Measurements from ENCODE around the gene GRM7.
A peak's percentile ranks its signal among the peaks of the same experiment; 100 is the strongest.

GRM7 gene

GRCh38 chr3:7271631-7272030 lies 410.7 kb downstream of the GRM7 start:
- H3K4me1 ChIP-seq (ENCODE audit: control extremely low read depth in 1 of 4, control insufficient read depth in 4 of 4, insufficient read depth in 4 of 4, low read length in 3 of 4): no peaks in the 10 kb centered on the region
- WGBS (ENCODE audit: insufficient coverage): 29% methylated on average over 3 of the region's 3 CpGs
- ChIA-PET POLR2A (no interaction called here), CTCF (no interaction called here)
- H3K9me3 ChIP-seq (ENCODE audit: control extremely low read depth in 1 of 5, control insufficient read depth in 4 of 5, insufficient read depth in 2 of 5, low read depth in 1 of 5, low read length in 4 of 5): peaks cover 0 to 2% (median 0%) of the 10 kb centered on the region in 5 experiments
- peak in 2 of 3 donors; percentile 13 to 44 for DNase-seq
- no peak overlapping the region for H3K27ac ChIP-seq (ENCODE audit: insufficient read depth in 1 of 2, low read depth in 1 of 2, low read length in 2 of 2, poor library complexity in 1 of 2, severe bottlenecking in 2 of 2)
- H3K36me3 ChIP-seq (ENCODE audit: control insufficient read depth in 4 of 4, insufficient read depth in 4 of 4, low read length in 3 of 4): no peaks in the 10 kb centered on the region
- H3K27me3 ChIP-seq (replicated peaks in 2 of 5; ENCODE audit: control insufficient read depth in 4 of 5, insufficient read depth in 5 of 5, low read length in 4 of 5): no peaks in the 10 kb centered on the region
- H3K4me3 ChIP-seq (ENCODE audit: control insufficient read depth in 1 of 7, extremely low read depth in 1 of 7, insufficient read depth in 4 of 7, low read depth in 2 of 7, low read length in 6 of 7): no peak overlapping the region

- H3K9me3 ChIP-seq (ENCODE audit: control extremely low read depth in 1 of 5, control insufficient read depth in 4 of 5, insufficient read depth in 2 of 5, low read depth in 1 of 5, low read length in 4 of 5): peaks cover 0 to 2% (median 0%) of the 10 kb centered on the region in 5 experiments
- H3K27ac ChIP-seq (ENCODE audit: insufficient read depth in 1 of 2, low read depth in 1 of 2, low read length in 2 of 2, poor library complexity in 1 of 2, severe bottlenecking in 2 of 2): no peak overlapping the region
- no peaks in the 10 kb centered on the region for H3K36me3 ChIP-seq (ENCODE audit: control insufficient read depth in 4 of 4, insufficient read depth in 4 of 4, low read length in 3 of 4)
- H3K27me3 ChIP-seq (replicated peaks in 2 of 5; ENCODE audit: control insufficient read depth in 4 of 5, insufficient read depth in 5 of 5, low read length in 4 of 5): no peaks in the 10 kb centered on the region
- H3K4me3 ChIP-seq (ENCODE audit: control insufficient read depth in 1 of 7, extremely low read depth in 1 of 7, insufficient read depth in 4 of 7, low read depth in 2 of 7, low read length in 6 of 7): no peak overlapping the region
- ChIA-PET POLR2A (no interaction called here), CTCF (no interaction called here)
- no CpG with 5 or more reads among the region's 1 CpG for WGBS (ENCODE audit: insufficient coverage)
- no peaks in the 10 kb centered on the region for H3K4me1 ChIP-seq (ENCODE audit: control extremely low read depth in 1 of 4, control insufficient read depth in 4 of 4, insufficient read depth in 4 of 4, low read length in 3 of 4)
- DNase-seq: no peak
Observed at GRCh38 chr3:7272203-7272602, 411.3 kb downstream of the GRM7 start.

GRCh38 chr3:7275396-7275795 lies 414.5 kb downstream of the GRM7 start:
- H3K9me3 ChIP-seq (ENCODE audit: control extremely low read depth in 1 of 5, control insufficient read depth in 4 of 5, insufficient read depth in 2 of 5, low read depth in 1 of 5, low read length in 4 of 5): no peaks in the 10 kb centered on the region
- no peaks in the 10 kb centered on the region for H3K36me3 ChIP-seq (ENCODE audit: control insufficient read depth in 4 of 4, insufficient read depth in 4 of 4, low read length in 3 of 4)
- H3K27ac ChIP-seq (ENCODE audit: insufficient read depth in 1 of 2, low read depth in 1 of 2, low read length in 2 of 2, poor library complexity in 1 of 2, severe bottlenecking in 2 of 2): no peak overlapping the region
- 100% methylated on average over 1 of the region's 2 CpGs for WGBS (ENCODE audit: insufficient coverage)
- H3K27me3 ChIP-seq (replicated peaks in 2 of 5; ENCODE audit: control insufficient read depth in 4 of 5, insufficient read depth in 5 of 5, low read length in 4 of 5): no peaks in the 10 kb centered on the region
- ChIA-PET CTCF (interaction anchor here (1.0 to 1.1 kb wide), 2 partner anchors 10 to 548 kb away, joined by 3 read pairs; no protein-coding TSS in a partner anchor), POLR2A (no interaction called here)
- DNase-seq: no peak
- no peaks in the 10 kb centered on the region for H3K4me1 ChIP-seq (ENCODE audit: control extremely low read depth in 1 of 4, control insufficient read depth in 4 of 4, insufficient read depth in 4 of 4, low read length in 3 of 4)
- H3K4me3 ChIP-seq (ENCODE audit: control insufficient read depth in 1 of 7, extremely low read depth in 1 of 7, insufficient read depth in 4 of 7, low read depth in 2 of 7, low read length in 6 of 7): no peak overlapping the region

GRCh38 chr3:7280318-7280717 lies 419.4 kb downstream of the GRM7 start:
- H3K36me3 ChIP-seq (ENCODE audit: control insufficient read depth in 4 of 4, insufficient read depth in 4 of 4, low read length in 3 of 4): no peaks in the 10 kb centered on the region
- H3K9me3 ChIP-seq (ENCODE audit: control extremely low read depth in 1 of 5, control insufficient read depth in 4 of 5, insufficient read depth in 2 of 5, low read depth in 1 of 5, low read length in 4 of 5): no peaks in the 10 kb centered on the region
- H3K4me3 ChIP-seq (ENCODE audit: control insufficient read depth in 1 of 7, extremely low read depth in 1 of 7, insufficient read depth in 4 of 7, low read depth in 2 of 7, low read length in 6 of 7): no peak overlapping the region
- no peaks in the 10 kb centered on the region for H3K27me3 ChIP-seq (replicated peaks in 2 of 5; ENCODE audit: control insufficient read depth in 4 of 5, insufficient read depth in 5 of 5, low read length in 4 of 5)
- CTCF ChIA-PET: no interaction called here
- WGBS (ENCODE audit: insufficient coverage): 94% methylated on average over 3 of the region's 4 CpGs
- H3K27ac ChIP-seq (ENCODE audit: insufficient read depth in 1 of 2, low read depth in 1 of 2, low read length in 2 of 2, poor library complexity in 1 of 2, severe bottlenecking in 2 of 2): no peak overlapping the region
- POLR2A ChIA-PET: no interaction called here
- no peaks in the 10 kb centered on the region for H3K4me1 ChIP-seq (ENCODE audit: control extremely low read depth in 1 of 4, control insufficient read depth in 4 of 4, insufficient read depth in 4 of 4, low read length in 3 of 4)
- DNase-seq: no peak

- DNase-seq: no peak
- no peak overlapping the region for H3K4me3 ChIP-seq (ENCODE audit: control insufficient read depth in 1 of 7, extremely low read depth in 1 of 7, insufficient read depth in 4 of 7, low read depth in 2 of 7, low read length in 6 of 7)
- no peak overlapping the region for H3K27ac ChIP-seq (ENCODE audit: insufficient read depth in 1 of 2, low read depth in 1 of 2, low read length in 2 of 2, poor library complexity in 1 of 2, severe bottlenecking in 2 of 2)
- ChIA-PET POLR2A (interaction anchor here (0.6 kb wide), 1 partner anchor 402 kb away, joined by 3 read pairs; no protein-coding TSS in a partner anchor), CTCF (no interaction called here)
- no peaks in the 10 kb centered on the region for H3K9me3 ChIP-seq (ENCODE audit: control extremely low read depth in 1 of 5, control insufficient read depth in 4 of 5, insufficient read depth in 2 of 5, low read depth in 1 of 5, low read length in 4 of 5)
- 93% methylated on average over 2 of the region's 4 CpGs for WGBS (ENCODE audit: insufficient coverage)
- H3K27me3 ChIP-seq (replicated peaks in 2 of 5; ENCODE audit: control insufficient read depth in 4 of 5, insufficient read depth in 5 of 5, low read length in 4 of 5): no peaks in the 10 kb centered on the region
- H3K36me3 ChIP-seq (ENCODE audit: control insufficient read depth in 4 of 4, insufficient read depth in 4 of 4, low read length in 3 of 4): no peaks in the 10 kb centered on the region
- H3K4me1 ChIP-seq (ENCODE audit: control extremely low read depth in 1 of 4, control insufficient read depth in 4 of 4, insufficient read depth in 4 of 4, low read length in 3 of 4): no peaks in the 10 kb centered on the region
Observed at GRCh38 chr3:7282988-7283387, 422.1 kb downstream of the GRM7 start.

GRCh38 chr3:7285505-7285904 lies 424.6 kb downstream of the GRM7 start:
- peak; percentile 50 to 65 (median 52) for DNase-seq
- ChIA-PET POLR2A (no interaction called here), CTCF (interaction anchor here (0.7 to 1.4 kb wide), 8 partner anchors 10 to 828 kb away, joined by 3 to 4 read pairs (median 3); no protein-coding TSS in a partner anchor)
- Histone ChIP-seq H3K27me3 (replicated peaks in 2 of 5; ENCODE audit: control insufficient read depth in 4 of 5, insufficient read depth in 5 of 5, low read length in 4 of 5) (no peaks in the 10 kb centered on the region), H3K4me1 (ENCODE audit: control extremely low read depth in 1 of 4, control insufficient read depth in 4 of 4, insufficient read depth in 4 of 4, low read length in 3 of 4) (peaks cover 0 to 6% (median 3%) of the 10 kb centered on the region in 4 experiments), H3K4me3 (ENCODE audit: control insufficient read depth in 1 of 7, extremely low read depth in 1 of 7, insufficient read depth in 4 of 7, low read depth in 2 of 7, low read length in 6 of 7) (no peak overlapping the region), H3K36me3 (ENCODE audit: control insufficient read depth in 4 of 4, insufficient read depth in 4 of 4, low read length in 3 of 4) (no peaks in the 10 kb centered on the region), H3K27ac (ENCODE audit: insufficient read depth in 1 of 2, low read depth in 1 of 2, low read length in 2 of 2, poor library complexity in 1 of 2, severe bottlenecking in 2 of 2) (no peak overlapping the region), H3K9me3 (ENCODE audit: control extremely low read depth in 1 of 5, control insufficient read depth in 4 of 5, insufficient read depth in 2 of 5, low read depth in 1 of 5, low read length in 4 of 5) (no peaks in the 10 kb centered on the region)
- WGBS (ENCODE audit: insufficient coverage): no CpG with 5 or more reads among the region's 3 CpGs

- ChIA-PET CTCF (no interaction called here), POLR2A (no interaction called here)
- no peaks in the 10 kb centered on the region for H3K36me3 ChIP-seq (ENCODE audit: control insufficient read depth in 4 of 4, insufficient read depth in 4 of 4, low read length in 3 of 4)
- no peaks in the 10 kb centered on the region for H3K9me3 ChIP-seq (ENCODE audit: control extremely low read depth in 1 of 5, control insufficient read depth in 4 of 5, insufficient read depth in 2 of 5, low read depth in 1 of 5, low read length in 4 of 5)
- 100% methylated on average over 1 of the region's 3 CpGs for WGBS (ENCODE audit: insufficient coverage)
- no peaks in the 10 kb centered on the region for H3K27me3 ChIP-seq (replicated peaks in 2 of 5; ENCODE audit: control insufficient read depth in 4 of 5, insufficient read depth in 5 of 5, low read length in 4 of 5)
- H3K27ac ChIP-seq (ENCODE audit: insufficient read depth in 1 of 2, low read depth in 1 of 2, low read length in 2 of 2, poor library complexity in 1 of 2, severe bottlenecking in 2 of 2): no peak overlapping the region
- peaks cover 8 to 23% (median 18%) of the 10 kb centered on the region in 4 experiments for H3K4me1 ChIP-seq (ENCODE audit: control extremely low read depth in 1 of 4, control insufficient read depth in 4 of 4, insufficient read depth in 4 of 4, low read length in 3 of 4)
- no peak overlapping the region for H3K4me3 ChIP-seq (ENCODE audit: control insufficient read depth in 1 of 7, extremely low read depth in 1 of 7, insufficient read depth in 4 of 7, low read depth in 2 of 7, low read length in 6 of 7)
- DNase-seq: no peak
Observed at GRCh38 chr3:7288133-7288532, 427.2 kb downstream of the GRM7 start.
